ENCODE measurements around the gene ZNF423.

The ZNF423 gene

GRCh38 chr16:49776734-49777133, 79.2 kb downstream of the ZNF423 start:
- H3K27ac ChIP-seq = no peak overlapping the region
- no peak for TF ChIP-seq CTCF (IDR thresholded peaks at IDR 0.05)
- no peak for DNase-seq (ENCODE audit: low spot score)
- H3K4me3 ChIP-seq = no peak overlapping the region

DNA sequence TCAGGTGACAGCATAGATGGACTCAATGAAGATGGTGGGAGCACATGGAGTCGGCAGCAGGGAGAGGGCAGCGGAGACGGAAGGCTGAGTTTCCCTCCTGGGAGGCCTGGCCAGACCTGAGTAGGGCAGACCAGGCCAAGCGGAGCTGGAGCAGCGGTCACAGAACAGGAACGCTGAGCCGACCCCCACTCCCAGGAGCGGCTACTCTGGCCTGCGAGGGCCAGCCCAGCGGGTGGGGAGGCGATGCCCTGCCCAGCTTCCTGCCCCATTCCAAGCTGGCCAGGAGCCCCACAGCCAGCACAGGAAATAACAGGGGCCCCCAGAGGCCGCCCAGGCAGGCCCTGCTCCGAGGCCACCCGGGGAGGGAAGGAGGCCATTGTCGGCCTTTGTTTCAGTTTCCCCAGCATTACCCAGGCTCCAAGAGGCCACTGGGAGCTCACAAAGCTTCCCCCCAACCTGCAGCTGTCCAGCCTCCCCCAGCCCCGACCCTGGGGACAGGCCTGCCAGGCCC, 79.8 kb downstream of the ZNF423 start:
- Histone ChIP-seq H3K4me3 (no peak overlapping the region), H3K27ac (peak overlapping the region in 1 of 2 donors; percentile 55)
- DNase-seq (ENCODE audit: low spot score) = no peak
- TF ChIP-seq CTCF (IDR thresholded peaks at IDR 0.05) = no peak

DNA sequence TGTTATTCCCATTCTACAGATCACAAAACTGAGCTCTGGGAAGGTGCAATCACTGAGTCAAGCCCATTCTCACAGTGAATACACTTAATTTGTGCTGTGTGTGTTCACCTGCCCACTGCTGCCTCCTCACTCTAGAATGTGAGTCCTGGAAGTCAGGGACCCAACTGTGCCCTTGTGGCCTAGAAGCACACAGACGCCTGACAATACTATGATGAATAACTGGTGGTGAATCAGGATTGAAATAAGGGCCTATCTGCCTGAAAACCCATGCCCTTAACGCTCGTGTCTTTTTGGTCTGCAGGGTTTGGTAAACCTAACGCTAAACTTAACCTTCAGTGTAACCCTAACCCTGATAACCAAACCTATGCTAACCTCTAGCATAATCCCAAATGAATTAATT, 80.3 kb downstream of the ZNF423 start:
- DNase-seq (ENCODE audit: low spot score) = no peak
- Histone ChIP-seq H3K4me3 (no peak overlapping the region), H3K27ac (peak overlapping the region in 1 of 2 donors; percentile 55)
- no peak for TF ChIP-seq CTCF (IDR thresholded peaks at IDR 0.05)

GRCh38 chr16:49775018-49775417, 80.9 kb downstream of the ZNF423 start:
- DNase-seq (ENCODE audit: low spot score) = no peak
- no peak overlapping the region for H3K4me3 ChIP-seq
- no peak for TF ChIP-seq CTCF (IDR thresholded peaks at IDR 0.05)
- no peak overlapping the region for H3K27ac ChIP-seq

- TF ChIP-seq CTCF (IDR thresholded peaks at IDR 0.05) = no peak
- Histone ChIP-seq H3K4me3 (no peak overlapping the region), H3K27ac (no peak overlapping the region)
- no peak for DNase-seq (ENCODE audit: low spot score)
Measured at GRCh38 chr16:49773534-49774475, 82.1 kb downstream of the ZNF423 start.

DNA sequence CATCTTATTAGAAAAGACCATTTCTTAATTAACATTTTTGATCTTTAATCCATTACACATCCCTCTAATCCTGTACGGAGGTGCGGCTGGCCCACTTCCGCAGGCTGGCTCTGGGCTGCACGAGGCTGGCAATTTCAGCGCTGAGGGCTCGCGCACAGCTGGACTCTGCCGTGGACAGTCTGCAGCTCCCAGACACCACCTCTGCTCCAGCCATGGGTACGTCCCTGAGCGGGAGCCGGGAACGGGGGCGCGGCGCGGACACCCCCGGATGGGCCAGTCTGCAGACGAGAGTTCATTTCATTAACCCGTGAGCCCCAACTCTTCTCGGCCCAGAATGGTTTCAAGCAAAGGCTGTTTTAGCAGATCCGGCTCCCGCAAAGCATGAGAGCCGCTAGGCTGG, 87.9 kb downstream of the ZNF423 start:
- no peak for TF ChIP-seq CTCF (IDR thresholded peaks at IDR 0.05)
- H3K27ac ChIP-seq = no peak overlapping the region
- H3K4me3 ChIP-seq = no peak overlapping the region
- no peak for DNase-seq (ENCODE audit: low spot score)

DNA sequence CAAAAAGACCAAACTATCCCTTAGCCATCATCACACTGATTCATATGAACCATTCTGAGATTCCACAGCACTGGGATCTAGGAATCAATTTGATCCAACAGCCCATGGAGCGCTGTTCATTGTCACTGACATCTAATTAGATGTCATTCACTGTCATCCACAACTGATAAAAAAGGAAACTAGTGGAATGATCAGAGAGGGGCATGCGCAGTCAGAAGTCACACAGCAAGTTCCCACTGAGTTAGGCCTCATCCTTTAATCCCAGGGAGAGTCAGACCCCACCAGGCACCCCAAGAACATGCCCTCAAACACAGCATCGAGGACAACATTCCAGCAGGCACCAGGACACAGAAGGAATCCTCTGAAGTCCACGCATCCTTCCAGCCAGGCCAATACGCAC, 88.5 kb downstream of the ZNF423 start:
- TF ChIP-seq CTCF (IDR thresholded peaks at IDR 0.05) = no peak
- Histone ChIP-seq H3K27ac (no peak overlapping the region), H3K4me3 (no peak overlapping the region)
- no peak for DNase-seq (ENCODE audit: low spot score)
